Measurements from ENCODE around the gene AP5Z1. TPM values are rescaled to one million over a fixed set of nuclear protein-coding genes. Genes with fewer than 3 reads are reported as not detected.

The AP5Z1 gene
- total RNA-seq, 4 donors from 2014 or later: 26.2 to 81.2 (median 52.2) TPM

DNA sequence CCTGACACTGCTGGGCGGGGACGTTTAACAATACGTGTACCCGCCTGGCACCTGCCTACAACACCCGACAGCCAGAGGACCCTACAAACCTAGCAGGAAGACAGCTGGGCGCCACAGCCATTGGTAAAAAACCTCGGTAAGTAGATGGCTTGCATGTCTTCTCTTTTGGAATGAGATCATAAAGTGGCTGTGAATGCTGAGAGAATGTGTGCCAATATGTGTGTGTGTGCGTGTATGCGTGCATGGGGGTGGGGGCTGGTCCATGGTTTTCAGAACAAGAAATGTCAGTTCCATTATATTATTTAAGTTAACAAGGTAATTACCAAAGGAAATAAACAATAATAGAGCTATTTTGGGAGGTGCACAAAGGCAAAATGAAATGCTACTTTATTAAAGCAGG, 47.3 kb downstream of the AP5Z1 start:
- Histone ChIP-seq H3K4me1 (peaks cover 4% of the 10 kb centered on the region), H3K27me3 (no peaks in the 10 kb centered on the region), H3K4me3 (no peak overlapping the region), H3K36me3 (no peaks in the 10 kb centered on the region), H3K9me3 (no peaks in the 10 kb centered on the region), H3K27ac (no peak overlapping the region)
- 82% methylated on average over 9 of the region's 9 CpGs for WGBS
- no peak for DNase-seq (ENCODE audit: low spot score in 2 of 2)
- TF ChIP-seq POLR2A (IDR thresholded peaks at IDR 0.05) (no peak), EP300 (IDR thresholded peaks at IDR 0.05) (no peak), POLR2AphosphoS5 (IDR thresholded peaks at IDR 0.05) (no peak)
- TF ChIP-seq, protein P1, sequence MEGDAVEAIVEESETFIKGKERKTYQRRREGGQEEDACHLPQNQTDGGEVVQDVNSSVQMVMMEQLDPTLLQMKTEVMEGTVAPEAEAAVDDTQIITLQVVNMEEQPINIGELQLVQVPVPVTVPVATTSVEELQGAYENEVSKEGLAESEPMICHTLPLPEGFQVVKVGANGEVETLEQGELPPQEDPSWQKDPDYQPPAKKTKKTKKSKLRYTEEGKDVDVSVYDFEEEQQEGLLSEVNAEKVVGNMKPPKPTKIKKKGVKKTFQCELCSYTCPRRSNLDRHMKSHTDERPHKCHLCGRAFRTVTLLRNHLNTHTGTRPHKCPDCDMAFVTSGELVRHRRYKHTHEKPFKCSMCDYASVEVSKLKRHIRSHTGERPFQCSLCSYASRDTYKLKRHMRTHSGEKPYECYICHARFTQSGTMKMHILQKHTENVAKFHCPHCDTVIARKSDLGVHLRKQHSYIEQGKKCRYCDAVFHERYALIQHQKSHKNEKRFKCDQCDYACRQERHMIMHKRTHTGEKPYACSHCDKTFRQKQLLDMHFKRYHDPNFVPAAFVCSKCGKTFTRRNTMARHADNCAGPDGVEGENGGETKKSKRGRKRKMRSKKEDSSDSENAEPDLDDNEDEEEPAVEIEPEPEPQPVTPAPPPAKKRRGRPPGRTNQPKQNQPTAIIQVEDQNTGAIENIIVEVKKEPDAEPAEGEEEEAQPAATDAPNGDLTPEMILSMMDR (IDR thresholded peaks at IDR 0.05): no peak

DNA sequence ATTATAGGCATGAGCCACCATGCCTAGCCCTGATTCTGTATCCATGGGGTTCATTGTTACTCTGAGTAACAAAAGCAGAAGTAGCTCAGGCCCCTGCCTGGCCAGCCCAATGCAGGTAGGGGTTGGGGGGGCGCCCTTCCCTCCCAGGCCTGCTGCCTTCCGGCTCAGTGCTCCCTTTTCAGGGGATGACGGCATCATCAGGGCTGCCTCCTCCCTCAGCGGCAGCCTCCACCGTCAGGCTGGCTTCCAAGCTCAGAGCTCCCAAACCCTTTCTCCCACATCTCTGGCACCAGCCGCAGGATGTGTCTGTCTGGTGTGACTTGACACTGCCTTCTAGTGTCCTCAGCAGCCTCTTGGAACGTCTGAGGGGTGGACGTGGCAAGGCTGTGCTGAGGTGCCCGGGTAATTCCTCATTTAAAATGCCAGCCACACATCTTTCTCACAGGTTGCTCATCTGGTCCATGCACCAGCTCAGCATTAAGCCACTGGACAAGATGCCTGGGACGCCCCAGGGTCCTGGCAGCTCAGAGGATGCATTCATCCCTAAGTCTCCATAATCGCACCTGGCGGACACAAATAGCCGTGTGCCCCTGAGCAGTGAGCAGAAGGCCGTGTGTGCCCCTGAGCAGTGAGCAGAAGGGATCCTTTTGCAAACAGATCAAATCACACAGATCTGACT, 48.2 kb downstream of the AP5Z1 start:
- Histone ChIP-seq H3K9me3 (no peaks in the 10 kb centered on the region), H3K4me3 (no peak overlapping the region), H3K27me3 (no peaks in the 10 kb centered on the region), H3K36me3 (no peaks in the 10 kb centered on the region), H3K4me1 (peaks cover 4% of the 10 kb centered on the region), H3K27ac (no peak overlapping the region)
- peak in 1 of 2 donors; percentile 71 for DNase-seq (ENCODE audit: low spot score in 2 of 2)
- TF ChIP-seq, protein P1 (IDR thresholded peaks at IDR 0.05): no peak
- TF ChIP-seq EP300 (IDR thresholded peaks at IDR 0.05) (no peak), POLR2A (IDR thresholded peaks at IDR 0.05) (no peak), POLR2AphosphoS5 (IDR thresholded peaks at IDR 0.05) (no peak)
- 62% methylated on average over 7 of the region's 14 CpGs for WGBS

DNA sequence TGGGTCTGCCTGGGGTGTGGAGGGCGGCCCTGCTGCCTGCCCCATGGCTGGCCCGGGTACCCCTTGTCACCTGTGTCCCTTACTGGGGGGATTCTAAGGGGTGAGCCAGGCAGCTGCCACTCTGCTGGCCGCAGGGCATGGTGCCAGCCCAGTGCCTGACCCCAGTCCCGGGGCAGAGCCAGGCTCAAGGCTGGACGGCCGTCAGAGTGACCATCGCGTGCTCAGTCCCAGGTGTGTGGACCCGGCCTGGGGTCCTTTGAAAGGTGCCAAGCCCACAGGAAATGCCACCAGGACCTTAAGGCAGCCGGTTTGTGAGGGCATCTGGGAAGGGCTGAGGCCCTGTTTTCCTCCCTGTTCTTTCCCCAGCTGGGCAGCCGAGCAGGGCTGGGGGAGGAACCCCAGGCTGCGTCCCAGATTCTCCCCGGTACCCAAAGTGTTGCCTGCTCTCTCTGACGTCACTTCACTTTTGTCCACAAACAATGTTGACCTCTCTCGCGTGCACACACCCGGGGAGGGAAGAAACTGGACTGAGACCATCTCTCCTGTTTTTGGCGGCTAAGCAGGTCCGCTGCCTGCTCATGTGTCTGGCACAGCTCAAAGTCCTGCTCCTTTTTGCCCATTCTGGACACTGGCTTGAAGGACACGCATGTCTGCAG, 48.8 kb downstream of the AP5Z1 start:
- H3K27ac ChIP-seq: no peak overlapping the region
- H3K4me1 ChIP-seq: peaks cover 4% of the 10 kb centered on the region
- no peak overlapping the region for H3K4me3 ChIP-seq
- no peaks in the 10 kb centered on the region for H3K9me3 ChIP-seq
- TF ChIP-seq EP300 (IDR thresholded peaks at IDR 0.05) (no peak), POLR2A (IDR thresholded peaks at IDR 0.05) (no peak), POLR2AphosphoS5 (IDR thresholded peaks at IDR 0.05) (no peak)
- TF ChIP-seq, protein P1 (IDR thresholded peaks at IDR 0.05): no peak
- H3K27me3 ChIP-seq: no peaks in the 10 kb centered on the region
- H3K36me3 ChIP-seq: no peaks in the 10 kb centered on the region
- no peak for DNase-seq (ENCODE audit: low spot score in 2 of 2)
- WGBS: 86% methylated on average over 18 of the region's 20 CpGs

DNA sequence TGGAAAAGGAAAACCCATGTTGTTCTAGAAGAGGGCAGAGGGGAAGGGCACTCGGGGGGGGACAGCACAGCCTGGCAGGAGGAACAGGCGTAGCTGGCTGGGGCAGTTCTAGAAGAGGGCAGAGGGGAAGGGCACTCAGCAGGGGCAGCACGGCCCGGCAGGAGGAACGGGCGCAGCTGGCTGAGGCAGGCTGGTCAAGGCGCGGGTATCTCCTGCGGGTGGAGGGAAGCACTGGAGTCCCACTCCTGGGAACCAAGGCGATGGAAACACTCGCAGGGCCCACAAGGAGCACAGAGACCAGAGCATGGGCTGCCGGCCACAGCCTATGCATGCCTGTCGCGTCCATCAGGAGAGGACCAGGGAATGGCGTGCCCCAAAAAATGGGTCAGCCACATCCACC, 49.7 kb downstream of the AP5Z1 start:
- Histone ChIP-seq H3K27me3 (no peaks in the 10 kb centered on the region), H3K36me3 (no peaks in the 10 kb centered on the region), H3K9me3 (no peaks in the 10 kb centered on the region), H3K4me1 (peaks cover 2% of the 10 kb centered on the region), H3K27ac (no peak overlapping the region), H3K4me3 (no peak overlapping the region)
- DNase-seq (ENCODE audit: low spot score in 2 of 2): peak in 1 of 2 donors; percentile 73
- 93% methylated on average over 15 of the region's 15 CpGs for WGBS
- no peak for TF ChIP-seq EP300 (IDR thresholded peaks at IDR 0.05)
- TF ChIP-seq POLR2AphosphoS5 (IDR thresholded peaks at IDR 0.05): no peak
- TF ChIP-seq, protein P1 (IDR thresholded peaks at IDR 0.05): no peak
- TF ChIP-seq POLR2A (IDR thresholded peaks at IDR 0.05): no peak

DNA sequence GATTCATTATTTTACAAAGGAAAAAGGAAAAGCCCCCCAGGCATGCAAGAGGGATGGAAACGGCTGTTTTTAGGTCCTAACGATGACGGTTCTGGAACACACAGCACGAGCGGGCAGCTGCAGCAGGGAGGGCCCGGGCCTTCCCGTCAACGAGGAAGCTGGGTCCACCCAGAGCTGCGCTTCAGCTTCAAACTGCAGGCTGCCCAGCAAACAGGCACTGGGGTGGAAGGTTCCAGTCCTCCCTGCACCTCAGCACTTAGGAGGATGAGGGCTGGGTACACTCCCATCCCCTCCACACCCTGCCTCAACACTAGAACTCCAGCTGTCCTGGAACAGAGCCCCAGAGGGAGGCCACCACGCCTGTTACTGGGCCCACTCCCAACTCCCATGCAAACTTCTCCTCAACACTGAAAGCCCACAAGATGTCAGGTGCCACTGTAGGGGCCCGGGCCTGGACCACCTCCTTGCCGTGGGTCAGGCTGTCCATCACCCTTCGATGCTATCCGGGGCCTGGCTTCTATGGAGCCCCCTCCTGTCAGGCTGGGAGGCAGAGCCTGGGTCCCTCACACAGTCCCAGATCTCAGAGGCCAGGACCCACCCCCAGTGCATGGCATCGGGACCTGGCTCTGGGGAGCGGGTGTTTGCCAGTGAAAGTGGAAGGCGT, 53.4 kb downstream of the AP5Z1 start:
- Histone ChIP-seq H3K9me3 (no peaks in the 10 kb centered on the region), H3K27ac (no peak overlapping the region), H3K36me3 (no peaks in the 10 kb centered on the region), H3K27me3 (no peaks in the 10 kb centered on the region), H3K4me1 (no peaks in the 10 kb centered on the region), H3K4me3 (no peak overlapping the region)
- WGBS: 76% methylated on average over 12 of the region's 17 CpGs
- no peak for DNase-seq (ENCODE audit: low spot score in 2 of 2)
- TF ChIP-seq POLR2AphosphoS5 (IDR thresholded peaks at IDR 0.05) (no peak), EP300 (IDR thresholded peaks at IDR 0.05) (no peak), POLR2A (IDR thresholded peaks at IDR 0.05) (no peak)
- TF ChIP-seq, protein P1 (IDR thresholded peaks at IDR 0.05): no peak

Measured in suprapubic skin (tissue), 4 donors.